BLaER1 (cell line): ENCODE data around the gene MRPS18B.
"Not testable (repeated sequence)": the region's sequence is repeated elsewhere in the genome, so short reads cannot be mapped to it uniquely, and the experiment has no call there.

Experiments
- H3K27ac ChIP-seq: shearing (Covaris generic); formaldehyde crosslinking; 2 replicates; pipeline ENCODE4 v1.8.1; 2022
- H3K27me3 ChIP-seq: shearing (Covaris generic); formaldehyde crosslinking; 2 replicates; pipeline ENCODE4 v1.8.1; 2022
- H3K36me3 ChIP-seq: shearing (Covaris generic); formaldehyde crosslinking; 2 replicates; pipeline ENCODE4 v1.8.1; 2022
- H3K4me1 ChIP-seq: shearing (Covaris generic); formaldehyde crosslinking; 2 replicates; pipeline ENCODE4 v1.8.1; 2022
- H3K4me2 ChIP-seq: shearing (Covaris generic); formaldehyde crosslinking; 2 replicates; pipeline ENCODE4 v1.8.1; 2022
- H3K4me3 ChIP-seq: shearing (Covaris generic); formaldehyde crosslinking; 2 replicates; pipeline ENCODE4 v1.8.1; 2022
- H3K9ac ChIP-seq: shearing (Covaris generic); formaldehyde crosslinking; 2 replicates; pipeline ENCODE4 v1.8.1; 2022
- H3K9me3 ChIP-seq: shearing (Covaris generic); formaldehyde crosslinking; 2 replicates; pipeline ENCODE4 v1.8.1; 2022
- H4K20me1 ChIP-seq: shearing (Covaris generic); formaldehyde crosslinking; 2 replicates; pipeline ENCODE4 v1.8.1; 2022
- Cebpa-rat ChIP-seq: shearing (Covaris generic); IDR thresholded peaks from 2 replicates; pipeline ENCODE4 v1.8.1; 2022

MRPS18B gene

GRCh38 chr6:30589754-30590358 is 27.8 kb upstream of the MRPS18B start:
- Histone ChIP-seq H3K27me3 (no peaks in the 10 kb centered on the region), H3K4me3 (no peak overlapping the region), H3K4me2 (no peak overlapping the region), H3K36me3 (peaks cover 100% of the 10 kb centered on the region), H3K27ac (no peak overlapping the region), H3K9ac (no peak overlapping the region), H3K4me1 (no peaks in the 10 kb centered on the region), H4K20me1 (peaks cover 54% of the 10 kb centered on the region), H3K9me3 (no peaks in the 10 kb centered on the region)
- no peak for TF ChIP-seq Cebpa-rat

- no peak for TF ChIP-seq Cebpa-rat
- no peak overlapping the region for H3K27ac ChIP-seq
Observed at GRCh38 chr6:30590509-30590908, 27.1 kb upstream of the MRPS18B start.

GRCh38 chr6:30591008-30591407 is 26.6 kb upstream of the MRPS18B start:
- no peaks in the 10 kb centered on the region for H3K27me3 ChIP-seq
- no peak overlapping the region for H3K9ac ChIP-seq
- no peak overlapping the region for H3K4me3 ChIP-seq
- no peak for TF ChIP-seq Cebpa-rat
- H3K4me2 ChIP-seq: no peak overlapping the region
- H3K27ac ChIP-seq: no peak overlapping the region
- H3K36me3 ChIP-seq: peaks cover 96% of the 10 kb centered on the region
- H3K4me1 ChIP-seq: no peaks in the 10 kb centered on the region
- no peaks in the 10 kb centered on the region for H3K9me3 ChIP-seq
- peaks cover 60% of the 10 kb centered on the region for H4K20me1 ChIP-seq

More at GRCh38 chr6:30590509-30590908, 27.1 kb upstream of the MRPS18B start:
- H3K4me1 ChIP-seq: no peaks in the 10 kb centered on the region
- no peaks in the 10 kb centered on the region for H3K27me3 ChIP-seq
- H3K4me2 ChIP-seq: no peak overlapping the region
- H3K36me3 ChIP-seq: peaks cover 100% of the 10 kb centered on the region
- peaks cover 60% of the 10 kb centered on the region for H4K20me1 ChIP-seq
- no peak overlapping the region for H3K9ac ChIP-seq
- no peaks in the 10 kb centered on the region for H3K9me3 ChIP-seq
- no peak overlapping the region for H3K4me3 ChIP-seq

- Histone ChIP-seq H4K20me1 (peaks cover 60% of the 10 kb centered on the region), H3K36me3 (peaks cover 95% of the 10 kb centered on the region), H3K9ac (no peak overlapping the region), H3K27me3 (no peaks in the 10 kb centered on the region), H3K4me3 (no peak overlapping the region), H3K27ac (no peak overlapping the region), H3K9me3 (no peaks in the 10 kb centered on the region), H3K4me2 (no peak overlapping the region), H3K4me1 (peaks cover under 1% of the 10 kb centered on the region; the same call in 1 of the 2 replicates)
- TF ChIP-seq Cebpa-rat: no peak
Observed at GRCh38 chr6:30592287-30592686, 25.4 kb upstream of the MRPS18B start.

DNA sequence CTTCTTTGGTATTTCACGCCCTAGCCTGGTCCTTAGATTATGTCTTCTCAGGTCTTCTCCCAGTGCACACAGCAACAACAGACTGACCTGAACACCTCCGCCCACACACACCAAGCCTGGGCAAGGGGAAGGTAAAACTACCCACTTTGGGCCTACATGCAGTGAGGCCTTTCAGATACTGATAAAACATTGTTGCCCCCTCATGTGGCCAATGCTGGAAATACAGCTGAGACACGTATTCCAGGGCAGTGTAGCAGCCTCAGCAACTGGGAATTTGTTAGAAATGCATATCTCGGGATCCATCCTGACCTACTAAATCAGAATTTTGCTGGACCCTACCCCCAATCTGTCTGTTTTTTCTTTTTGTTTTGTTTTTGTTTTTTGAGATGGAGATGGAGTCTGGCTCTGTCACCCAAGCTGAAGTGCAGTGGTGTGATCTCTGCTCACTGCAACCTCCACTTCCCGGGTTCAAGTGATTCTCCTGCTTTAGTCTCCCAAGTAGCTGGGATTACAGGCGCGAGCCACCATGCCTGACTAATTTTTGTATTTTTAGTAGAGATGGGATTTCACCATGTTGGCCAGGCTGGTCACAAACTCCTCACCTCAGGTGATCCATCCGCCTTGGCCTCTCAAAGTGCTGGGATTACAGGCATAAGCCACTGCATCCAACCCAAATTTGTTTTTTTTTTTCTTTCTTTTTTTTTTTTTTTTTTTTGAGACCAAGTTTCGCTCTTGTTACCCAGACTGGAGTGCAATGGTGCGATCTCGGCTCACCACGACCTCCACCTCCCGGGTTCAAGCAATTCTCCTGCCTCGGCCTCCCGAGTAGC is 20.1 kb upstream of the MRPS18B start:
- Histone ChIP-seq H3K36me3 (peaks cover 90% of the 10 kb centered on the region), H4K20me1 (peaks cover 46% of the 10 kb centered on the region), H3K4me1 (peaks cover 41% of the 10 kb centered on the region)
- not testable (repeated sequence) for H3K9me3 ChIP-seq, H3K9ac ChIP-seq, H3K27ac ChIP-seq, H3K27me3 ChIP-seq, H3K4me2 ChIP-seq, H3K4me3 ChIP-seq

DNA sequence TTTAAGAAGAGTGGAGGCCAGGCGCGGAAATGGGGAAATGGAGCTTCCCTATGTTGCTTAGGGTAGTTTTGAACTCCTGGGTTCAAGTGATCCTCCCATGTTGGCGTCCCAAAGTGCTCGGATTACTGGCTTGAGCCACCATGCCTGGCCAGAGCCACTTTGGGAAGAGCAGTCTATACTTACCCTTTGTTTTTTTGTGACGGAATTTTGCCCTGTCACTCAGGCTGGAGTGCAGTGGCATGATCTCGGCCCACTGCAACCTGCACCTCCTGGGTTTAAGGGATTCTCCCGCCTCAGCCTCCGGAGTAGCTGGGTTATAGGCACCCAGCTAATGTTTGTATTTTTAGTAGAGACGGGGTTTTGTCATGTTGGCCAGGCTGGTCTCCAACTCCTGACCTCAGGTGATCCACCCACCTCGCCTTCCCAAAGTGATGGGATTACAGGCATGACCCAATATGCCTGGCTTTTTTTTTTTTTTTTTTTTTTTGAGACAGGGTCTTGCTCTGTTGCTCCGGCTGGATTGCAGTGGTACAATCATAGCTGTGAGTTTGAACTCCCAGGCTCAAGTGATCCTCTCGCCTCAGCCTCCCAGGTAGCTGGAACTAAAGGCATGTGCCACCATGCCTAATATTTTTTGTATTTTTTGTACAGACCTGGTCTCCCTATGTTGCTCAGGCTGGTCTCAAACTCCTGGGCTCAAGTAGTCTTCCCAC is 18.6 kb upstream of the MRPS18B start:
- H3K27ac ChIP-seq: peak overlapping the region; percentile 76
- TF ChIP-seq Cebpa-rat: no peak

GRCh38 chr6:30599625-30600324 is 17.9 kb upstream of the MRPS18B start:
- H3K9me3 ChIP-seq: no peaks in the 10 kb centered on the region
- H3K4me2 ChIP-seq: peak overlapping the region; percentile 93; the same call in 1 of the 2 replicates
- no peaks in the 10 kb centered on the region for H3K27me3 ChIP-seq
- H4K20me1 ChIP-seq: peaks cover 40% of the 10 kb centered on the region
- no peak overlapping the region for H3K4me3 ChIP-seq
- H3K9ac ChIP-seq: no peak overlapping the region; the same call in 1 of the 2 replicates
- no peak for TF ChIP-seq Cebpa-rat
- peaks cover 90% of the 10 kb centered on the region for H3K36me3 ChIP-seq
- H3K4me1 ChIP-seq: peaks cover 63% of the 10 kb centered on the region
- H3K27ac ChIP-seq: peak overlapping the region; percentile 76

More for the DNA sequence above, 18.6 kb upstream of the MRPS18B start:
- Histone ChIP-seq H3K4me3 (no peak overlapping the region), H3K9me3 (no peaks in the 10 kb centered on the region), H3K9ac (no peak overlapping the region), H3K27me3 (no peaks in the 10 kb centered on the region), H3K4me1 (peaks cover 56% of the 10 kb centered on the region), H3K36me3 (peaks cover 90% of the 10 kb centered on the region), H4K20me1 (peaks cover 45% of the 10 kb centered on the region), H3K4me2 (no peak overlapping the region)

- TF ChIP-seq Cebpa-rat: no peak
- Histone ChIP-seq H3K9ac (peak overlapping the region; percentile 66), H3K27me3 (no peaks in the 10 kb centered on the region), H3K27ac (peak overlapping the region; percentile 76), H3K36me3 (peaks cover 90% of the 10 kb centered on the region), H3K4me1 (peaks cover 70% of the 10 kb centered on the region), H3K4me3 (no peak overlapping the region), H4K20me1 (peaks cover 40% of the 10 kb centered on the region), H3K9me3 (no peaks in the 10 kb centered on the region), H3K4me2 (peak overlapping the region; percentile 93)
Observed at GRCh38 chr6:30600451-30600961, 17.1 kb upstream of the MRPS18B start.

DNA sequence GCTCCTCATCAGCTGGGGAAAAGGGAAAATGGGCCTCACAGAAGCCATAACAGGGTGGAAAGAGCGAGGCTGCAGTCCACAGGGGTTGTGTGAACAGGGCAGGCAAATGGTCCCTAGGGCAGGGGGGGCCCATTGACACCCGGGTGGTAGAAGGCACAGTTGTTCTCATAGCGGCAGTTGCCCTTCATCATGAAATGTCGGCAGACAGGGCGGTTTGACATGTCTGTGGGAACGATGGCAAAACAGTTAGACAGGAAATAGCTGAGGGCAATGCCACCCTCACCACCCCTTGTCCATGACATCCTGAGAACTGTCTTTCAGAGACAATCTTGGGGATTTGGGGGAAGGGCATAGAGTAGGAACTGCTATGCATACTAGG is 16.2 kb upstream of the MRPS18B start:
- peaks cover 49% of the 10 kb centered on the region for H4K20me1 ChIP-seq

More for the DNA sequence above, 16.2 kb upstream of the MRPS18B start:
- Histone ChIP-seq H3K27me3 (no peaks in the 10 kb centered on the region), H3K4me2 (peak overlapping the region; percentile 93), H3K9ac (peak overlapping the region; percentile 66), H3K27ac (peak overlapping the region; percentile 76), H3K4me3 (peak overlapping the region; percentile 47; the same call in 1 of the 2 replicates), H3K4me1 (peaks cover 80% of the 10 kb centered on the region), H3K9me3 (no peaks in the 10 kb centered on the region), H3K36me3 (peaks cover 96% of the 10 kb centered on the region)
- TF ChIP-seq Cebpa-rat: no peak
